Activated T-cell treated with anti-CD3 and anti-CD28 coated beads, Interleukin-2, amount 50 U/mL, for 4 hours (primary cell): ENCODE results near the gene FOXN3. TPM values are rescaled to one million over a fixed set of nuclear protein-coding genes. Genes with fewer than 3 reads are reported as not detected.
"Not testable (repeated sequence)": the region's sequence is repeated elsewhere in the genome, so short reads cannot be mapped to it uniquely, and the experiment has no call there.

Source experiments
- ATAC-seq, 2 donors: fragments of 200-7000 bp; cut with Tn5 transposase; one replicate each; pipeline ENCODE4 v1.10.0; 2021
- DNase-seq: peaks from one replicate; pipeline ENCODE4 v3.0.0-alpha.2; 2020
- H3K27me3 Mint-ChIP-seq: one replicate; pipeline ENCODE4 v1.8.0; 2021; ENCODE audit warnings: low read depth, mixed read lengths
- H3K36me3 Mint-ChIP-seq: one replicate; pipeline ENCODE4 v1.8.0; 2022; ENCODE audit warnings: mixed read lengths; ENCODE audit not compliant: insufficient read depth
- H3K4me1 Mint-ChIP-seq: one replicate; pipeline ENCODE4 v1.8.0; 2021; ENCODE audit warnings: low read depth, mixed read lengths
- H3K4me3 Mint-ChIP-seq: one replicate; pipeline ENCODE4 v1.8.0; 2021; ENCODE audit warnings: mild to moderate bottlenecking, moderate library complexity, mixed read lengths
- H3K9me3 Mint-ChIP-seq: one replicate; pipeline ENCODE4 v1.8.0; 2021; ENCODE audit warnings: mixed read lengths
- total RNA-seq, 3 donors: library from RNA; stranded (reverse); gene quantifications; one replicate each; pipeline ENCODE4 v1.2.1, GENCODE V29; 2021

FOXN3 gene
- total RNA-seq, 3 donors from 2014 or later: 67.0 to 83.1 (median 69.5) TPM

DNA sequence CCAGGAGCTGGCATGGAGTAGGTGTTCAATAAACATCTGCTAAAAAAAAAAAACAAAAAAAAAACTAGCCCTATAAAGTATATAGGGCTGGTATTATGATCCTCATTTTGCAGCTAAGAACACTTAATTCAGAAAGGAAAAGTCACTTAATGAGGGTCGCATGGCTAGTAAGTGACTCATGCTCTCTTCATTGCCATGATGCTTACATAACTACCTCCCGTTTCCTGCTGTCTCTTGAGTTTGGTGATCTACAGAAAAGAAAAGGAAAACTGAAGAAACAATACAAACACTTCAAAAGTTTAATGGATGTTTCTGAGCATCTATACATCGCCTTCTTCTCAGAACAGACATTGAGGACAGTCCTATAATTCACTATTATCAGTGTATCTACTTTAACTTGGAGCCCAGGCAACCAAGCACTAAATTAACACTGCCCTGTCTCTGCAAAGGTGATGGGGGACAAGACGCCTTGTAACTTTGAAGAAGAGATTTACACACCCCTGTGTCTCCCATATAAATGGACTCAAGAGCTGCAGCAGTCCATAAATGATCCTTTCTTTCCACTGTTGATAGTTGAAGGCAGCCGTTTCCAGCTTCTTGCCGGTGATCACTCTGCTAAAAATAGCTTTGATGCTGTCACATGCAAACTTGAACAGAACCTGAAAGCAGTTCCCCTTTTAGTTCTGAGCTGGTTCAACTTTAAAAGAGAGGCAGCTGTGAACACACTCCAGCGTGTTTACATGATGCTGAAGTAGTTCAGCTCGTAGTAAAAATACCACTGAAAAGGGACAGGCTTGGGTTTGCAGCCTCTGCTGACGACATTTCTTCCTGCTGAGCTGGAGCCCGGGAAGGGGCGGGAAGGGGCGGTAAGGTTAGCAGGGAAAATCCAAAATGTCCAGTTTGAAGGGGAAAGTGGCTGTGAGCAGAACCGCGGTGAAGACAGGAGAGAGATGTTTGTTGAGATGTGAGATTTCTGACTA lies 113.3 kb downstream of the FOXN3 start:
- ATAC-seq: peak; percentile 62 to 64
- Mint-ChIP-seq H3K4me1 (peaks cover 61% of the 10 kb centered on the region), H3K27me3 (no peaks in the 10 kb centered on the region), H3K36me3 (peaks cover 25% of the 10 kb centered on the region), H3K4me3 (peak overlapping the region; percentile 63), H3K9me3 (no peaks in the 10 kb centered on the region)
- no peak for DNase-seq

DNA sequence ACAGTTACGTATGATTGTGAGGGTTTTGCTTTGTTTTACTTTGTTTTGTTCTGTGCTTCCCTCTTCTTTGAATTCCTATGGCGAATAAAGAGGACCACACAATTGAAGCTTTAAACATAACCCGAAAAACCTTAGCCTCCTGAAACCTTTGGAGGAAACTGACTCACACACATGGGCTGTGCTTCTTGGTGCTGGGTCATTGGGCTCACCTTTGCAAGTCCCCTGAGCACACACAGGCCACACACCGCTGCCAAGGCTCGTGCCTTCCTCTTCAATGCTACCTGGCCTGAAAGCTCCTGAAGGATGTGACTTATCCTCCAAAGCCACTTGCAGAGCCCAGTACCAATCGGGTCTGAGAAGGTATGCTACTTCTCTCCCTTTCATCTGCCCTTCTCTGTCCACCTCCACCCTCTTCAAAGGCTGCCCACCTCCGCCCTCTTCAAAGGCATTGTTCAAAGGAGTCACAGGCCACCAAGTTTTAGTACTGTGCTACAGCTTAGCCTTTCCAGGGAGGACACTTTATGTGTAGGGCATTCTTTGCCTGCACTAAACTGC lies 114.6 kb downstream of the FOXN3 start:
- ATAC-seq (no peak), DNase-seq (no peak)
- Mint-ChIP-seq H3K27me3 (no peaks in the 10 kb centered on the region), H3K4me3 (no peak overlapping the region), H3K4me1 (peaks cover 58% of the 10 kb centered on the region), H3K9me3 (no peaks in the 10 kb centered on the region), H3K36me3 (peaks cover 23% of the 10 kb centered on the region)

DNA sequence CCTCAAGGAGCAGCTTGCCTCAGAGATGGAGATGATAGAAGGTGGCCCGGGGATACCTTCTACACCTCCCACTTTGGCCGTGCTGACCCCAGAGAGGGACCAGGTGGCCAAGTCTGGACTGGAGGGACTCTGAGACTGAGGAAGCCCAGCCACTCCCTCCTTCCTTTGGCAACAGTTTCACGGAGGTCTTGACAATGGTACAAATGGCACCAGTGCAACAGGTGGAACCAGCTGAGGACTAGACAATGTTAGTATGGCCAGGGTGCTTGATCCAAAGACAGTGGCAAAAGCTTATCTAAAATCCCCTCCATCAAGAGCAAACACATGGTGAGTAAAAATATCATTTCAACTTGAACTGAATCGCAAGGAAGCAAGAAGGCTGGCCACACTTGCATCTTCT lies 117.4 kb downstream of the FOXN3 start:
- DNase-seq (no peak), ATAC-seq (no peak)
- Mint-ChIP-seq H3K27me3 (no peaks in the 10 kb centered on the region), H3K4me1 (peaks cover 41% of the 10 kb centered on the region), H3K9me3 (no peaks in the 10 kb centered on the region), H3K36me3 (peaks cover 26% of the 10 kb centered on the region), H3K4me3 (no peak overlapping the region)

DNA sequence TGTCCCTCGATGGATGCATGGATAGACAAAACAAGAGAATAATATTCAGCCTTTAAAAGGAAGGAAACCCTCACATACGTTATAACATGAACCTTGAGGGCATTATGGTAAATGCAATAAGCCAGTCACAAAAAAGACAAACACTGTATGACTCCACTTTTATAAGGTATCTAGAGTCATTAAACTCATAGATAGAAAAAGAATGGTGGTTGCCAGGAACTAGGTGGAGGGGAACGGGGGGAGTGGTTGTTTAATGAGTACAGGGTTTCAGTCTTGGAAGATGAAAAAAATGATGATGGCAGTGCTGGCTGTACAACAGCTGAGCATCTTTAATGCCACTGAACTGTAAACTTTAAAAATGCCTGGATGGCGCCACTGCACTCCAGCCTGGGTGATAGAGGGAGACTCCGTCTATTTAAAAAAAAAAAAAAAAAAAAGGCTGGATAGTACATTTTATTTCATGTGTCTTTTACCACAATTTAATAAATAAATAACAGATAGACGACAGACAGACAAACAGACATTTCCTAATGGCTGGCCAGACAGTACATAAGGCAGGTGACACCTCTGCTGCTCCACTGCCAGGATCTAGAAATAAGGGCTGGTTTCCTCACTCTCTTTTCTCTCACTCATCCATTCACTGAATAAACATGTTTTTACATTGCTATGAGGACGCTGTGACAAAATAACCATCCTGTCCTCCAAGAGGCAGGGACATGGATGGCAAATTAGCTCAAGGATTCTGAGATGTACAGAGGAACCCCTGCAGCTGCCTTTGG lies 118.8 kb downstream of the FOXN3 start:
- Mint-ChIP-seq H3K36me3 (peaks cover 24% of the 10 kb centered on the region), H3K9me3 (no peaks in the 10 kb centered on the region), H3K4me3 (no peak overlapping the region), H3K4me1 (peaks cover 32% of the 10 kb centered on the region), H3K27me3 (no peaks in the 10 kb centered on the region)
- DNase-seq (no peak), ATAC-seq (no peak)

- DNase-seq (no peak), ATAC-seq (no peak)
- no peak overlapping the region for H3K4me3 Mint-ChIP-seq
- H3K9me3 Mint-ChIP-seq: no peaks in the 10 kb centered on the region
- peaks cover 37% of the 10 kb centered on the region for H3K4me1 Mint-ChIP-seq
- H3K36me3 Mint-ChIP-seq: peaks cover 36% of the 10 kb centered on the region
- H3K27me3 Mint-ChIP-seq: no peaks in the 10 kb centered on the region
These were observed 120.7 kb downstream of the FOXN3 start for GRCh38 chr14:89296281-89296745.

DNA sequence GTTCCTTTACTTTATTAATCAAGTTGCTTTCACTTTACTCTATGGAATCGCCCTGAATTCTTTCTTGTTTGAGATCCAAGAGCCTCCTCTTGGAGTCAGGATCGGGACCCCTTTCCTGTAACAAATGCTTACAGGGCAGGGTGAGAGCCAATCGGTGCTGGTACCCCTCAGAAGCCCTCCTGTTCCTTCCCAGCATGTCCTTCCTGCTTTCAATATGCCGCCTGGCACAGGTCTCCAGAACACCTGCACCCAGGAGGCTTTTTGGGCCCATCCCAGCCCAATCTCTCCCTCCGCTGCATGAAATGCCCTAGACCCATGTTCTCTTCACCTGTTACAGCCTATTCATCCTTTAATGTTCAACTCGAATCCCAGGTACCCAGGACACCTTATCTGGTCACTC lies 122.2 kb downstream of the FOXN3 start:
- Mint-ChIP-seq H3K36me3 (peaks cover 40% of the 10 kb centered on the region), H3K4me3 (no peak overlapping the region), H3K4me1 (peaks cover 39% of the 10 kb centered on the region), H3K27me3 (no peaks in the 10 kb centered on the region), H3K9me3 (no peaks in the 10 kb centered on the region)
- DNase-seq: no peak
- no peak for ATAC-seq

GRCh38 chr14:89294469-89294868 lies 122.6 kb downstream of the FOXN3 start:
- ATAC-seq, DNase-seq: not testable (repeated sequence)

GRCh38 chr14:89294060-89294459 lies 123.0 kb downstream of the FOXN3 start:
- H3K4me3 Mint-ChIP-seq: no peak overlapping the region
- H3K9me3 Mint-ChIP-seq: no peaks in the 10 kb centered on the region
- no peak for DNase-seq
- peaks cover 33% of the 10 kb centered on the region for H3K4me1 Mint-ChIP-seq
- peaks cover 32% of the 10 kb centered on the region for H3K36me3 Mint-ChIP-seq
- ATAC-seq: no peak
- H3K27me3 Mint-ChIP-seq: no peaks in the 10 kb centered on the region

More at GRCh38 chr14:89294469-89294868, 122.6 kb downstream of the FOXN3 start:
- peaks cover 36% of the 10 kb centered on the region for H3K36me3 Mint-ChIP-seq
- H3K4me3 Mint-ChIP-seq, H3K27me3 Mint-ChIP-seq, H3K9me3 Mint-ChIP-seq: not testable (repeated sequence)
- peaks cover 37% of the 10 kb centered on the region for H3K4me1 Mint-ChIP-seq

DNA sequence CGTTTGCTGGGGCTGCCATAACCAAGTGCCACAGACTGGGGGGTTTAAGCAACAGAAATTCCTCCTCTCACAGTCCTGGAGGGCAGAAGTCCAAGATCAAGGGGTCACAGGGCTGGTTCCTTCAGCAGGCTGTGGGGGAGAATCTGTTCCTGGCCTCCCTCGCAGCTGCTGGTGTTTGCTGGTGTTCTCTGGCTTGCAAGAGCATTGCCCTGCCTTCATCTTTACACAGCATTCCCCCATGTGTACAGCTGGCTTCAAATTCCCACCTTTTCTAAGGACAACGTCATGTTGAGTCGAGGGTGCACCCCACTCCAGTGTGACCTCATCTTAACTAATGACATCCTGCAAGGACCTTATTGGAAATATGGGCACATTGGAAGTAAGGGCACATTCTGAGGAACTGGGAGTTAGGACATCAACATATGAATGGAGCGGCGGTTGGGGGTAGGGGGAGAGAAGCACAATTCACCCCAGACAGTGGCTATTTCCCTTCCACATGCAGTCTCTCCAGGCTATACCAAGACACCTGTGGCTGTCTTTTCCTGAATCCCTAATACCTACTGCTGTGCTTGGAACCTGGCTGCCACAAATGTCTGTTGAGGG lies 123.6 kb downstream of the FOXN3 start:
- ATAC-seq (no peak), DNase-seq (no peak)
- H3K4me3 Mint-ChIP-seq: no peak overlapping the region
- H3K4me1 Mint-ChIP-seq: peaks cover 30% of the 10 kb centered on the region
- no peaks in the 10 kb centered on the region for H3K27me3 Mint-ChIP-seq
- no peaks in the 10 kb centered on the region for H3K9me3 Mint-ChIP-seq
- H3K36me3 Mint-ChIP-seq: peaks cover 28% of the 10 kb centered on the region

DNA sequence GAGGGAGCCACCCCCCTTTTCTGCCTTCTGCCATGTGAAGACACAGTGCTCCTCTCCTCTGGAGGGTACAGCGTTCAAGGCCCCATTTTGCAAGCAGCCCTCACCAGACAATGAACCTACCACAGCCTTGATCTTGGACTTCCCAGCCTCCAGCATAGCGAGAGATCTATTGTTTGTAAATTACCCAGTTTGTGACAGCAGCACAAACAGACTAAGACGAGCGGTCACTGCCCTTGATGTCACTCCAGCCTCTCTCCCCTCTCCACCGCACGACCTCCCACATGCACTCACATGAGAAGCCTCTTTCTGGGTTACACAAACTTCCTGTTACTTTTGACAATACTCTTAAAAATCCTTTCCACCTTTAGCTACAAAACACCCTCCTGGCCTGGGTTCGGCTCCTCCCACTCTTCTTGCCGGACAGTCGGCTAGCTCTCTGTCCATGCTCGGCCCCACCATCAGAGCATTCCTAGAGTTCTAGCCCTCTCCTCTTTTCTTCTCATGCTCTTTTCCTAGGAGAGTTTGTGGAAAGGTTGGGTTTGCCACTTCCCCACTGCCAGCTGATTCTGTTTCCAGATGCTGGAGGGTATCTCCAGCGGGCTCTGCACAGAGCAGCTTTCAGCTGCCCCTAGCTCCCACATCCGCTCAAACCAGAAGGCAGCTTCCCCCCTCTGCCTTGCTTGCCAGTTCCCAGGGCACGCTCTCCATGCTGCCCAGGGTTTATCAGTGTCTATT lies 124.3 kb downstream of the FOXN3 start:
- H3K4me1 Mint-ChIP-seq: peaks cover 27% of the 10 kb centered on the region
- DNase-seq: no peak
- no peak for ATAC-seq
- H3K36me3 Mint-ChIP-seq: peaks cover 28% of the 10 kb centered on the region
- no peaks in the 10 kb centered on the region for H3K9me3 Mint-ChIP-seq
- no peak overlapping the region for H3K4me3 Mint-ChIP-seq
- H3K27me3 Mint-ChIP-seq: no peaks in the 10 kb centered on the region

DNA sequence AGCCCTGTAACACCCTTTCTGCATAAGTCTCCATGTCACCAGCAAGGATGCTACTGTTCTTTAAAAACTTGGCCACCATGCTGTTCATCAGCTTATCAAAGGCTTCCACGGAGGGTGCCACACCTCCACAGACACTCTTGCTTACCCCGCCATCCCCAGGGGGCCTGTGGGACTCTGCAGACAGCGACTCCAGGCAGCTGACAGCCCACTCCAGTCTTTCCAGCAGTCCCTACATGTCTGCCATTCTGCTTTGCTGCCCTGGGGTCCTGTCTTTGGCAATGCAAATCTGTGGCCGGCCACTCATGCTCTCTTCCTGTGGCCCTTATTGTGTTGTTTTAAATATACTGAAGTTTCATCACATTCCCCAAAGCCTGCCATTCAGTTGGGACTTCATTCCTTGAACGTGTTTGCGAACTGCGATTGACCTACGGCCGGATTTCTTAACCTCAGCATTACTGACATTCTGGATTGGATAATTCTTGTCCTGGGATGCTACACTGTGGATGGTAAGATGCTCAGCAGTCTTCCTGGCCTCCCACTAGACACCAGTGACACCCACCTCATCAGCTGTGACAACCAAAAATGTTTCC lies 125.6 kb downstream of the FOXN3 start:
- Mint-ChIP-seq H3K4me3 (no peak overlapping the region), H3K9me3 (no peaks in the 10 kb centered on the region), H3K36me3 (peaks cover 28% of the 10 kb centered on the region), H3K27me3 (no peaks in the 10 kb centered on the region), H3K4me1 (peaks cover 29% of the 10 kb centered on the region)
- ATAC-seq: no peak
- no peak for DNase-seq

DNA sequence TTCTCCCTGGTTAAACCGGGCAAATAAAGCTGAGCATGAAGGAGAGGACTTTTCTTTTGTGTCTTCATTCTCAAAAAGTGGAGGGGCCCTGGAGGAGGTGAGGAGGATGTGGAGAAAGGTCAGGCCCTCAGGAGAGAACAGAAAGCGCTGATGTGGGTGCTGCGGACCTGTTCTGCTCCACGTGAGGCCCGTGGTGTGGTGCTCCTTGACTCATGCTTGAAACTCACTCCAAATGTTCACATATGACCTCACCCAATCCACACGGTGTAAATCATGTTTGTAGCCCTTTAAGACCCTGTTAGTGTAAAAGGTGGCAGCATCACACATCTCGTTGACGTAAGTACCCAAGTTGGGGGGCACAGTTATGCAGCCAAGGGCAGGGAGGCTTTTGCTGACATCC lies 126.2 kb downstream of the FOXN3 start:
- Mint-ChIP-seq H3K27me3 (no peaks in the 10 kb centered on the region), H3K36me3 (peaks cover 28% of the 10 kb centered on the region), H3K4me1 (peaks cover 33% of the 10 kb centered on the region), H3K9me3 (no peaks in the 10 kb centered on the region), H3K4me3 (no peak overlapping the region)
- ATAC-seq: no peak
- DNase-seq: no peak

DNA sequence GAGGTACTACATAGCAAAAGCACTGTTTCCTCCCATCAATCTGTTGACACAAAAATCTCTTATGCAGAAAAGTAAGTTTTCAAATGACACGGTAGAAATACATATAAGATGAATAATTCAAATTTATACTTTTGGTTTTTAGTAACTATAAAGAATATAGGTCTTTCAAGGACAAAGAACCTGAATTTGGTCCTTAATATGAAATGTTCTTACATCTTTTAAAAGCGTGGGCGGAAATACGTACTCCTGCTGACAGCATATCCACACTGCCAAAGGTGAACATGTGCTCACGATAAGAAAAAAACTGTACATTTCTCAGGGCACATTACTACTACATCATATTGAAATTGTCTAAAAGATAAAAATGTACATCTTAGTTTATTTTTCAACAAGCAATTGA lies 127.6 kb downstream of the FOXN3 start:
- Mint-ChIP-seq H3K36me3 (peaks cover 30% of the 10 kb centered on the region), H3K9me3 (no peaks in the 10 kb centered on the region), H3K4me1 (peaks cover 39% of the 10 kb centered on the region), H3K4me3 (no peak overlapping the region), H3K27me3 (no peaks in the 10 kb centered on the region)
- DNase-seq (no peak), ATAC-seq (no peak)
